Measurements from ENCODE around the gene PDE11A. TPM values are rescaled to one million over a fixed set of nuclear protein-coding genes. Genes with fewer than 3 reads are reported as not detected.

The PDE11A gene
- total RNA-seq, 6 experiments from 2014 or later, result 1.2 to 3.1 (median 1.4) TPM

GRCh38 chr2:177763531-177764265 lies 308.9 kb downstream of the PDE11A start:
- Mint-ChIP-seq H3K4me3 (peak overlapping the region; percentile 70; the same call in 1 of the 2 replicates), H3K9me3 (no peaks in the 10 kb centered on the region), H3K27ac (no peak overlapping the region), H3K4me1 (ENCODE audit: low read depth) (peaks cover 9% of the 10 kb centered on the region), H3K27me3 (ENCODE audit: insufficient read depth) (no peaks in the 10 kb centered on the region; the same call in 1 of the 2 replicates), H3K36me3 (ENCODE audit: low read depth) (no peaks in the 10 kb centered on the region)
- DNase-seq, result peak; percentile 62
- TF ChIP-seq CTCF (IDR thresholded peaks at IDR 0.05), result peak; percentile 94

GRCh38 chr2:177759443-177759842 lies 313.1 kb downstream of the PDE11A start:
- H3K36me3 Mint-ChIP-seq (ENCODE audit: low read depth), result no peaks in the 10 kb centered on the region

GRCh38 chr2:177758591-177759371 lies 313.8 kb downstream of the PDE11A start:
- Mint-ChIP-seq H3K9me3 (no peaks in the 10 kb centered on the region), H3K4me1 (ENCODE audit: low read depth) (peaks cover 28% of the 10 kb centered on the region), H3K27ac (no peak overlapping the region), H3K27me3 (ENCODE audit: insufficient read depth) (no peaks in the 10 kb centered on the region; the same call in 1 of the 2 replicates), H3K36me3 (ENCODE audit: low read depth) (no peaks in the 10 kb centered on the region), H3K4me3 (no peak overlapping the region)
- peak; percentile 76 for TF ChIP-seq CTCF (IDR thresholded peaks at IDR 0.05)
- peak; percentile 68 for DNase-seq

More at GRCh38 chr2:177759443-177759842, 313.1 kb downstream of the PDE11A start:
- DNase-seq, result no peak
- no peaks in the 10 kb centered on the region for H3K9me3 Mint-ChIP-seq
- no peak for TF ChIP-seq CTCF (IDR thresholded peaks at IDR 0.05)
- H3K4me1 Mint-ChIP-seq (ENCODE audit: low read depth), result peaks cover 21% of the 10 kb centered on the region
- no peaks in the 10 kb centered on the region; the same call in 1 of the 2 replicates for H3K27me3 Mint-ChIP-seq (ENCODE audit: insufficient read depth)
- H3K4me3 Mint-ChIP-seq, result no peak overlapping the region
- H3K27ac Mint-ChIP-seq, result no peak overlapping the region

- Mint-ChIP-seq H3K27ac (no peak overlapping the region), H3K4me3 (no peak overlapping the region), H3K4me1 (ENCODE audit: low read depth) (peaks cover 29% of the 10 kb centered on the region), H3K36me3 (ENCODE audit: low read depth) (no peaks in the 10 kb centered on the region), H3K9me3 (no peaks in the 10 kb centered on the region), H3K27me3 (ENCODE audit: insufficient read depth) (no peaks in the 10 kb centered on the region; the same call in 1 of the 2 replicates)
- no peak for DNase-seq
- TF ChIP-seq CTCF (IDR thresholded peaks at IDR 0.05), result no peak
Observed at GRCh38 chr2:177756336-177756735, 316.2 kb downstream of the PDE11A start.

- peak overlapping the region; percentile 29 for H3K4me3 Mint-ChIP-seq
- H3K27me3 Mint-ChIP-seq (ENCODE audit: insufficient read depth), result no peaks in the 10 kb centered on the region; the same call in 1 of the 2 replicates
- no peaks in the 10 kb centered on the region for H3K36me3 Mint-ChIP-seq (ENCODE audit: low read depth)
- DNase-seq, result no peak
- H3K4me1 Mint-ChIP-seq (ENCODE audit: low read depth), result peaks cover 29% of the 10 kb centered on the region
- H3K27ac Mint-ChIP-seq, result peak overlapping the region; percentile 84
- TF ChIP-seq CTCF (IDR thresholded peaks at IDR 0.05), result no peak
- H3K9me3 Mint-ChIP-seq, result no peaks in the 10 kb centered on the region
Observed at GRCh38 chr2:177754492-177754873, 318.1 kb downstream of the PDE11A start.

All from HFFc6 (cell line).